CD4-positive, alpha-beta T cell treated with Interleukin-15 for 4 hours (primary cell): ENCODE data around the gene TRPM5.

Experiments
- DNase-seq: peaks from one replicate; pipeline ENCODE4 v3.0.0-alpha.2; 2020; ENCODE audit warnings: low spot score

The TRPM5 gene

GRCh38 chr11:2436013-2436520, 8.2 kb downstream of the TRPM5 start:
- no peak for DNase-seq

GRCh38 chr11:2435288-2436012, 8.9 kb downstream of the TRPM5 start:
- no peak for DNase-seq

DNA sequence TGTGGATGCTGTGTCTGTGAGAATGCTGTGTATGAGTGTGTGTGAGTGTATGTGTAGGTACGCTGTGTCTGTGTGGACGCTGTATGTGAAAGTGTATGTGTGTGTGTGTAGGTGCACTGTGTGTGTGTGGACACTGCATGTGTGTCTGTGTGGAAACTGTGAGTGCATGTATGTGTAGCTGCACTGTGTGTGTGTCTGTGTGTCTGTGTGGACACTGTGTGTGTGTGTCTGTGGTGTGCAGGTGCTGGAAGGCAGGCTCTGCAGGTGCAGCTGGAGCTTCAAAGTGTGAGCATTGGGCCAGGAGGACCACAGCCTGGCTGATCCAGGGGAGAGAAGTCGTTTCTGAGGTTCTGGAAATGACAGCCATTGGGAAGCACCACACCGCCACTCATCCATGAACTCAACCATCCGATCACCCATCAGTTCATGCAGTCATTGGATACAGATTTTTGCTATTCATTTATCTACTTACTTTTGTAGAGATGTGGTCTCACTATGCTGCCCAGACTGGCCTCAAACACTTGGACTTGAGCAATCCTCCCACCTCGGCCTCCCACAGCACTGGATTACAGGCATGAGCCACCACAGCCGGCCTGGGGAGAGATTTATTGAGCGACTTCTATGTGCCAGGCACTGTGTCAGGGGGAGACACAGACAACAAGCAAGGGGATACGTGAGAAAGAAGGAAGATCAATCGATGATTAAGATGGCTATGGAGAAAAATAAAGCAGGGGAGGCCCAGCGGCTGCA, 9.6 kb downstream of the TRPM5 start:
- DNase-seq: no peak

- no peak for DNase-seq
Measured at GRCh38 chr11:2434008-2434407, 10.3 kb downstream of the TRPM5 start.

GRCh38 chr11:2433106-2433925, 11.0 kb downstream of the TRPM5 start:
- no peak for DNase-seq

- no peak for DNase-seq
Measured at GRCh38 chr11:2432628-2433071, 11.7 kb downstream of the TRPM5 start.

GRCh38 chr11:2432171-2432621, 12.1 kb downstream of the TRPM5 start:
- no peak for DNase-seq

DNA sequence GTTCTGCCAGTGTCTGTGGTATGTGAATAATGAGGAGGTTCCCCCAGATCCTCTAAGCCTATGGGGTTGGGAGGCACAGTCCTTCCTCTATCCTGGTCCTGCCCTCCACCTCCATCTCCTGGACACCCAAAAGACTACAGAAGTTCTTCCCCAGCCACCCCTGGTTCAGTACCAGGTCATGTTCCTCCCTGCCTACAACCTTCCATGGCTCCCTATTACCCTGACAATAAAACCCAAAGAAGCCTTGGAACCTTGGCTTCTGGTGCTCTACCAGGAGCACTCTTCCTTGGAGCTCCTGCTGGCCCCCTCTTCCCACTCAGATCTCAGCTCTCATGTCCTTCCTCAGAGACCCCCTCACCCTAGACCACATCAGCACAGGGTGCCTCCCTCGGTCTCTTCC, 12.9 kb downstream of the TRPM5 start:
- no peak for DNase-seq

DNA sequence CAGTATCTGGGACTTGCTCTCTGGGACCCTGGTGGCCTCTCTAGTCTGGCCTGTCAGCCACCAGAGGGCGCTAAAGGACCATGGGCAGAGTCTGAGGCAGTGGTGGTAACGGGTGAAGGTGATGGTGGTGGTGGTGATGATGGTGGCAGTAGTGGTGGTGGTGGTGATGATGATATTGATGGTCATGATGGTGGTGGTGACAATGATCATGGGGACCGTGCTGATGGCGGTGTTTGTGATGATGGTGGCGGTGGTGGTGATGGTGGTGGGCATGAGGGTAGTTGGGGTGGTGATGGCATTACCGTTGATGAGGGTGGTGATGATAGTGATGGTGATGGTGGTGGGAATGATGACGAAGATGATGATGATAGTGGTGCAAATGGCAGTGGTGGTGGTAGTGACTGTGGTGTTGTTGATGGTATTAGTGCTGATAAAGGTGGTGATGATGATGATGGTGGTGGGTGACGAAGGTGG, 16.0 kb downstream of the TRPM5 start:
- peak; percentile 85 for DNase-seq

DNA sequence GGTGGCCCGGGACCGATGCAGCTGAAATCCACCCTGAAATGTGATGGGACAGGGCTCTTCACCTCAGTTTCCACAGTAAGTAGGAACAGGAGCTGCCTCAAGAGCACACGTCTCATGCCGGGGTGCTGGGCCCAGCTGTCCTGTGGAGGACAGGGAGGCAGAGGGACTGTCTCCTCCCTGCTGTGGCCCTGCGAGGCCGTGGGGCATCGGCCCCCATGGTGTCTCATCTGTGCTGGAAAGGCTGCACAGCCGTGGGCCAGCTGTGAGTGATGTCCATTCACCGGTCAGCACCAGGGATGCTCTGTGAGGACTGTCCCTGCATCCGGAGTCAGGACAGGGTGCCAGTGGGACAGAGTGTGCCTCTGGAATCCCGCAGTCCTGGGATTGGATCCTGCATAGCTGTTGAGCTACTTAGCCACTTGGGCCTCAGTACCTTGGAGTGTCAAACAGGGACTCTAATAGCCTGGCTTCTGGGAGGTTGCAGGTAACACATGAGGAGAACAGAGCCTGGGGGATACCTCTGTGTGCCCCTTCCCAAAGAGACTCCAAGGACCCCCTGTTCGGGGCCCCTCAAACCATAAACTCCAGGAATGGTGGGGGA, 16.5 kb downstream of the TRPM5 start:
- DNase-seq: no peak

DNA sequence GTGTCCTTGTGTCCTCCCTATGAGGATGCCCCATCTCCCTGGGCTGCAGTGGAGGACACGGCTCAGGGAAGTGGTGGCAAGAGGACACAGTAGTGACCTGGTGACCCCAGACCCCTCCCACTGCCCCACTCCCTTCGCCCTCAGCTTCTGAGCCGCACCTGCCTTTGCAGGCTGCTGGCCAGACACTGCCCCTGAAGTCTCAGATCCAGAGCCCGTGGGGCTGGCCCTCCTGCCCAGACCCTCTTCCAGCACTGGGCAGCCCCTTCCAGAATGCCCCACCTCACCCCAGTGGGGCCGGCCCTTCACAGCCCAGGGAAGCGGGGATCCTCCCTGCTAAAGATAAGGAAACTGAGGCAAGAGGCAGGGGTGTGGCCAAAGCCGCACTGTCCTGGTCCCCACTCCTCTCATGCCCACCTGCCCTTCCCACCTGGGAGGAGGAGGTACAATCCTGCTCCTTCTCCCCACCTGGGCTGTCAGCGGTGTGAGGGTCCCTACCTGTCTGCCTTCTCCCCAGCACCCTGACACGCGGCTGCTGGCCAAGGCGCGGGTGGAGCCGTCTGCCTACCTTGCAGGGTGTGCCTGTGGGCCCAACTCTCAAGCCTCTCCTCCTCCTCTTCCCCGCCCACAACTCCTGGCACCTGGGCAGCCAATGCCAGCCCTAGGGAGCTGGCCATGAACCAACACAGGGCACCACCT, 17.3 kb downstream of the TRPM5 start:
- DNase-seq: no peak

DNA sequence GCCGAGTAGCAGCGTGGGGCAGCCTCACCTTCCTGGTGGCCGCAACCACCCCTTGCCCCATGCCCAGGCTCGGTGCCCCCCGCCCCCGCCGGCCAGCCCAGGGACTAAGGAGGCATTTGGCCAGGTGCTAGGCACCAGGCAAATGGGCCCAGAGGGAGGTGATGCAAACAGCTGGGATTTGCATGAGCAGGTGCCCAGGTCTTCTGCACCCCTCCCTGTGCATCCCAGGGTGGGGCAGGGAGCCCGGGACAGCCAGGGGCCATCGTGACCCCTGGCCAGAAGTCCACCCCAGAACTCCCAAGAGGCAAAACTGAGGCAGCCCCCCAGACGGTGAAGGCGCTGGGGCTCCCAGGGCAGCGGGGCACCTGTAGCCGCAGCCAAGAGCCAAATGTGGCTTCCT, 18.1 kb downstream of the TRPM5 start:
- no peak for DNase-seq

DNA sequence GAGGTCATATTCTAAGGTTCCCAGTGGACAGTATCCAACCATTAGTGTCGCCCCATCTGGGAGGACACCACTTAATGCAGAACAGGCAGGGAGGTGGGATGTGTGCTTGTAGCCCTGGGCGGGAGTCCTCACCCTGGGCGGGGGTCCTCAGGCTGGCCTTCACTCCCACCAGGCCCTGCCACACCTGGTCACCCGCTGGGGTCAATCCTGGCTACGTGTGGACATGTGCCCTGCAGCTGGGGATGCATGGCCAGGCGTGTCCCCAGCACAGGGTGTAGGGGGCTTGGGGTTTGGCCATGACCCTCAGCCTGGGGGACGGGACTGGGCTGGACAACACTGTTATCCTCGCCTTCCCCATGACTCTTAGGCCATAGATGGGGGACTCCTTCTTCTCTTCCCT, 18.8 kb downstream of the TRPM5 start:
- no peak for DNase-seq

- no peak for DNase-seq
Measured at GRCh38 chr11:2424811-2425495, 19.4 kb downstream of the TRPM5 start.

DNA sequence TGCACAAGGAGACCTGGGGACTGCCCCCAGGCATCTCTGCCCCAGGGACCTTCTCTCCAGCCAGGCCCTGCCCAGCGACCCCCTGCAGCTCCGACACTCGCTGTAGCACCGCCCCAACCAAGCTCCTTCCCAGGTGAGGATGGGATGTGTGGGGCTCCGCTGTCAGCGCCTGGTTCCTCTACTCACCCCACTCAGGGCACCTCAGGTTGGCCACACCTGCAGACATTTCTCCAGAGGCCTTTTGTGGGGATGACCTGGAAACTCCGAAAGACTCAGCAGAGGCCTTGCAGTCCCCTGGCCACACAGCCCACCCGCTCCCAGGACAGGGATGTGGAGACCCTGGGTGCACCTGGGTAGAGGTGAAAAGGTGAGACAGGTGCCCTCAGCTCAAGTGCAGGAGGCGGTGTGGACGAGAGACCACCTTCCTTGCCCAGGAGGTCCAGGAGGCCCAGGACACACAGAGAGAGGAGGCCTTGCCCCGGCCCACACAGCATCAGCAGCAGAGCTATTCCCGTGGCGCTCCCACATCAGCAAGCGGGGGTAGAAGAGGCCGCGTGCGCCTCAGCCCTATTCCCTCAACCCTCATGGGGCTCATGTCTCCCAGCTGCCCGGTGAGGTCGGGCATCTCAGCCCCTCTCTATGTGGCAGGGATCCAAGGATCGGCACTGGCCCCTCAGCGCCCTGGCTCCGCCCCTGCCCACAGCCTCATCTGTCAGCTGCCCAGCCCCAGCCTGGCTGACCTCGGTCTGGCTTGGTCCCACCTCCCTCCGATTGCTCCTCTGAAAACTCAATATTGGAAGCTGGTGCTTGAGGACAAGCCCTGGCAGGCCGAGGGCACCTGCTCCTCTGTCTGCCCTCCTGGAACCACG, 20.9 kb downstream of the TRPM5 start:
- no peak for DNase-seq

DNA sequence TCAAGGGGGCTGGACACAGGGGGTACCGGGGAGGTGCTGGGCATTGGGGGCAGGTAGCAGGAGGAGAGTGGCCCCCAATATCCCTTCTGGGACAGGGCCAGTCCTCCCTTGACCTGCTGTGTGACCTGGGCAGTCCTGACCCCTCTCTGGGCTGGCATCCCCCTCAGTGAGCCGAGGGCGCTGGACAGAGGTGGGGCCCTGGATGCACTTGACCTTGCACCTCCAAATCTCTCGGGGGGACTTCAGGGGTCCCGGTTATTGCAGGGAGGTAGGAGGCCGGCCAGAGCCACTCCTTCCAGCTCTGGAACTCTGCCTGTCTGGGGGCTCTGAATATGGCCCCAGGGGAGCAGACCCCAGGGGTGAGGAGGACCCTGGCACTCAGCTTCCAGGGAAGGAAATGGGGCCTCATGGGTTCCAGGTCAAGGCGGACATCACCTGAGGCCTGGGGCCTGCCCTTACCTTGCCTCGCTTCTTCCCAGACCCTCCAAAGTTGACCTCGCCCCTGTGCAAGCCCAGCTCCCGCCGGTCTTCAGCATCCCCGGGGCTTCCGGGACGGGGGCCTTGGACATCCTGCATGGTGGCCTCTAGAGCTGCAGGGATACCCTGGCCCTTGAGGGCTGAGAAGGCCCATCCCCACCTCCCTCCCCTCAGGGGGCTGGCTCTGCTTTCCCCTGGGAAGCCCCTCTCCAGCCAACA, 21.7 kb downstream of the TRPM5 start:
- DNase-seq: no peak

DNA sequence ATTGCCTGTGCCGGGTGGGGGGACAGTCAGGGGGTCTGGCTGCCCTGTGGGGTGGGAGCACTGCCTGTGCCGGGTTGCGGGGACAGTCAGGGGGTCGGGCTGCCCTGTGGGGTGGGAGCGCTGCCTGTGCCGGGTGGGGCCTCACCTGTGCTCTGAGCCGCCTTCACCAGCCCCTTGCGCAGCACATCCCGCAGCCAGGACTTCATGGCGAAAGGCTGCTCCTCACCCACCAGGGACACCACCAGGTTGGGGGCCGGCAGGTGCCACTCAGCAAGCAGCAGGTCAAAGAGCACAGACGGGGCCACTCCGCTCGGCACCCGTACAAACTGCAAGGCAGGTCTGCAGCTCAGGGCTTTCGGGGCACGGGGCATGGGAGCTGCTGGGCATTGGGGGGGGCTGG, 22.3 kb downstream of the TRPM5 start:
- no peak for DNase-seq

DNA sequence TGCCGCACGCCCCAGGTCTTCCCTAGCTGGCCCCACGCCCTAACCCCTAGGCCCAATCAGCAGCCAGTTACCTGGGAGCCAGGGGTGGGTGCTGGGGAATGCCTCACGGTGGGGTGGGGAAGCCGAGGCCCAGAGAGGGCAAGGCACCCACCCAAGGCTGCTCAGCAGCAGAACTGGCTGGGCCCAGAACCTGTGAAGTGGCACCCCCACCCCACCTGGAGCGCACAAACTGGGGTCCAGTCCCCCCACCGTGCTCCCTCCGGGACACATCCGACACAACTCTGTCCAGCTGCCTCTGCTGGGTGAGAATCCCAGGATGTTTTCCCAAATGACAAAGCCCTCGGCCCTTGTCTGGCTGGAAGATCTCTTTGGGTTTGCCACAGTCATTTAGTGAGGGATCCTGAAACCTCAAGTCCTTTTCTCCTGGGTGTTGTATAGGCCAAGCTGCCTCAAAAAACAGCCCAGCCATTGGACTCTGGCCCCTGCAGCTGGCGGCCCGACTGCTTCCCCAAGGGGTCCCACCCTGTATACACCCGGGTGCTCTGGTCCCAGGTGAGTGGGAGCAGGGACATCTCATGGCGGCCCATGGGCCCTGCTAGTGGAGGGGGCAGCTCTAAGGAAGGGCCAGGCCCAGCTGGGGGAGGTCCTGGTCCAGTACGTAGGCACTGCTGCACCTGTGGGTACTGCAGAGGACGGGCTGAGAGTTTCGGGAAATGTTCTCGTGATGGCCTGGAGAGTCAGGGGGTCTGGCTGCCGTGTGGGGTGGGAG, 22.9 kb downstream of the TRPM5 start:
- DNase-seq: no peak
